Measurements from ENCODE around the gene CYSTM1. TPM values are rescaled to one million over a fixed set of nuclear protein-coding genes. Genes with fewer than 3 reads are reported as not detected.

Gene CYSTM1
- total and polyA plus RNA-seq, 4 donors: 8.1 to 45.7 (median 23.4) TPM

DNA sequence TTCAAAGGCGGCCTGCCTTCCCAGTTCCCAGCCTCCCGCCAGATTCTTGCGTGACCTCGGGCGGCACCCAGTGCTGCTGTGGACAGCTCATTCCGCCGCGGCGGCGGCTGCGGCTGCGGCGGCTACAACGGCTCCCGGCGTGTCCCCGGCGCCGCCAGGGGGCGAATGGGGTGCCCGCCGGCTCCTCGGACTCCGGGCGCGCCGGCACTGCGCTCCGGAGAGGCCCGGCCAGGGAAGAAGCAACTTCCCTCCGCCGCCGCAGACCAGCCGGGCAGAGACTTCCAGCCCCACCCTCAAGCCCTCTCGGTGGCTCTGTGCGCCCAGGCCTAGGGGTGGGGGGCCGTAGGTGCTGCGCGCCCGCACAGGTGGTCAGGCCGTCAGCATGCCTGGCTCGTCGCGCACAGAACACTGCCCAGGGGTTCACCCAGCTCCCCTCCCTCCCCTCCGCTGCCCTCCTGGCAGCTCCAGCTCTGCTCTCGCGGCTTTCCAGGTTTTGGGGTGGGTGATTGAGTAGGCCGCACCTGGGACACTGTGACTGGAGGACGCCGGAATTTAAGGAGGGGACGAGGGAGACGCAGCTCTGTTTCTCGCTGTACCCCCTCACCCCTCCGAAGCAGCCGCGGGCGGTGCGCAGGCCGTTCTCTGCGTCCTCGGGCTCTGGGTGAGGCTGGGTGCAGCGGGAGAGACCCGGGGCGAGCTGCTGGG is 29.0 kb upstream of the CYSTM1 start:
- Histone ChIP-seq H3K27me3 (ENCODE audit: control insufficient read depth in 4 of 4, insufficient read depth in 4 of 4, low read length in 3 of 4) (no peaks in the 10 kb centered on the region), H3K9me3 (ENCODE audit: control insufficient read depth in 4 of 4, low read length in 3 of 4) (no peaks in the 10 kb centered on the region), H3K4me1 (ENCODE audit: control insufficient read depth in 4 of 4, insufficient read depth in 4 of 4, low read length in 3 of 4) (peaks cover 11 to 33% (median 22%) of the 10 kb centered on the region in 4 donors), H3K9ac (ENCODE audit: low read depth in 1 of 2, low read length in 2 of 2) (peak overlapping the region in 1 of 2 donors; percentile 3), H3K36me3 (ENCODE audit: control insufficient read depth in 4 of 4, insufficient read depth in 3 of 4, low read depth in 1 of 4, low read length in 3 of 4) (no peaks in the 10 kb centered on the region), H3K4me3 (ENCODE audit: low read depth in 1 of 3, low read length in 3 of 3) (peak overlapping the region in 2 of 3 donors; percentile 36 to 52), H3K27ac (ENCODE audit: low read depth in 1 of 2, low read length in 2 of 2) (no peak overlapping the region)
- DNase-seq (ENCODE audit: low spot score): peak; percentile 61
- TF ChIP-seq, protein P1, sequence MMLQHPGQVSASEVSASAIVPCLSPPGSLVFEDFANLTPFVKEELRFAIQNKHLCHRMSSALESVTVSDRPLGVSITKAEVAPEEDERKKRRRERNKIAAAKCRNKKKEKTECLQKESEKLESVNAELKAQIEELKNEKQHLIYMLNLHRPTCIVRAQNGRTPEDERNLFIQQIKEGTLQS (IDR thresholded peaks at IDR 0.05): no peak
- TF ChIP-seq RAD21 (IDR thresholded peaks at IDR 0.05): peak; percentile 33 to 69
- no peak for TF ChIP-seq HNF4A (conservative IDR thresholded peaks at IDR 0.05)
- TF ChIP-seq, protein P2, sequence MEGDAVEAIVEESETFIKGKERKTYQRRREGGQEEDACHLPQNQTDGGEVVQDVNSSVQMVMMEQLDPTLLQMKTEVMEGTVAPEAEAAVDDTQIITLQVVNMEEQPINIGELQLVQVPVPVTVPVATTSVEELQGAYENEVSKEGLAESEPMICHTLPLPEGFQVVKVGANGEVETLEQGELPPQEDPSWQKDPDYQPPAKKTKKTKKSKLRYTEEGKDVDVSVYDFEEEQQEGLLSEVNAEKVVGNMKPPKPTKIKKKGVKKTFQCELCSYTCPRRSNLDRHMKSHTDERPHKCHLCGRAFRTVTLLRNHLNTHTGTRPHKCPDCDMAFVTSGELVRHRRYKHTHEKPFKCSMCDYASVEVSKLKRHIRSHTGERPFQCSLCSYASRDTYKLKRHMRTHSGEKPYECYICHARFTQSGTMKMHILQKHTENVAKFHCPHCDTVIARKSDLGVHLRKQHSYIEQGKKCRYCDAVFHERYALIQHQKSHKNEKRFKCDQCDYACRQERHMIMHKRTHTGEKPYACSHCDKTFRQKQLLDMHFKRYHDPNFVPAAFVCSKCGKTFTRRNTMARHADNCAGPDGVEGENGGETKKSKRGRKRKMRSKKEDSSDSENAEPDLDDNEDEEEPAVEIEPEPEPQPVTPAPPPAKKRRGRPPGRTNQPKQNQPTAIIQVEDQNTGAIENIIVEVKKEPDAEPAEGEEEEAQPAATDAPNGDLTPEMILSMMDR (IDR thresholded peaks at IDR 0.05; ENCODE audit: low read depth, low read length, missing input control): peak; percentile 70
- no peak for TF ChIP-seq TAF1 (conservative IDR thresholded peaks at IDR 0.05)
- TF ChIP-seq GABPA (IDR thresholded peaks at IDR 0.05 in 1 of 2, conservative IDR thresholded peaks at IDR 0.05 in 1 of 2): no peak
- TF ChIP-seq, protein P3, sequence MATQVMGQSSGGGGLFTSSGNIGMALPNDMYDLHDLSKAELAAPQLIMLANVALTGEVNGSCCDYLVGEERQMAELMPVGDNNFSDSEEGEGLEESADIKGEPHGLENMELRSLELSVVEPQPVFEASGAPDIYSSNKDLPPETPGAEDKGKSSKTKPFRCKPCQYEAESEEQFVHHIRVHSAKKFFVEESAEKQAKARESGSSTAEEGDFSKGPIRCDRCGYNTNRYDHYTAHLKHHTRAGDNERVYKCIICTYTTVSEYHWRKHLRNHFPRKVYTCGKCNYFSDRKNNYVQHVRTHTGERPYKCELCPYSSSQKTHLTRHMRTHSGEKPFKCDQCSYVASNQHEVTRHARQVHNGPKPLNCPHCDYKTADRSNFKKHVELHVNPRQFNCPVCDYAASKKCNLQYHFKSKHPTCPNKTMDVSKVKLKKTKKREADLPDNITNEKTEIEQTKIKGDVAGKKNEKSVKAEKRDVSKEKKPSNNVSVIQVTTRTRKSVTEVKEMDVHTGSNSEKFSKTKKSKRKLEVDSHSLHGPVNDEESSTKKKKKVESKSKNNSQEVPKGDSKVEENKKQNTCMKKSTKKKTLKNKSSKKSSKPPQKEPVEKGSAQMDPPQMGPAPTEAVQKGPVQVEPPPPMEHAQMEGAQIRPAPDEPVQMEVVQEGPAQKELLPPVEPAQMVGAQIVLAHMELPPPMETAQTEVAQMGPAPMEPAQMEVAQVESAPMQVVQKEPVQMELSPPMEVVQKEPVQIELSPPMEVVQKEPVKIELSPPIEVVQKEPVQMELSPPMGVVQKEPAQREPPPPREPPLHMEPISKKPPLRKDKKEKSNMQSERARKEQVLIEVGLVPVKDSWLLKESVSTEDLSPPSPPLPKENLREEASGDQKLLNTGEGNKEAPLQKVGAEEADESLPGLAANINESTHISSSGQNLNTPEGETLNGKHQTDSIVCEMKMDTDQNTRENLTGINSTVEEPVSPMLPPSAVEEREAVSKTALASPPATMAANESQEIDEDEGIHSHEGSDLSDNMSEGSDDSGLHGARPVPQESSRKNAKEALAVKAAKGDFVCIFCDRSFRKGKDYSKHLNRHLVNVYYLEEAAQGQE (IDR thresholded peaks at IDR 0.05): peak; percentile 97
- WGBS: 14% methylated on average over 64 of the region's 64 CpGs

DNA sequence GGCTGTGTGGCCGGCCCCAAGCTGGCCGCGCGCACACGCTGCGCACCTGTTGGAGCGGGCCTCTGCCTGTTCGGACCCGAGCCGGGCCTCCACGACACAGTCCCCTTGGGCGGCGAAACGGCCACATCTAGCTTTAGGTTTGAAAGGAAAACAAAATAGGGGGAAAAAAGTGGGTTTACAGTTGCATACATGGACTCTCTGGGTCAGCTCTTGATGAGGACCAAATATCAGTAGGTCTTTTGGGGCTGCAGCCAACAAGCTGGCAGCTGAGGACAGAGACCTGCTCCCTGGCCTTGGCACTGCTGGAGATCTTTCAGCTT is 28.5 kb upstream of the CYSTM1 start:
- H3K27ac ChIP-seq (ENCODE audit: low read depth in 1 of 2, low read length in 2 of 2): no peak overlapping the region
- 70% methylated on average over 14 of the region's 14 CpGs for WGBS
- no peak for DNase-seq (ENCODE audit: low spot score)
- no peak overlapping the region for H3K4me3 ChIP-seq (ENCODE audit: low read depth in 1 of 3, low read length in 3 of 3)
- H3K9me3 ChIP-seq (ENCODE audit: control insufficient read depth in 4 of 4, low read length in 3 of 4): no peaks in the 10 kb centered on the region
- no peaks in the 10 kb centered on the region for H3K36me3 ChIP-seq (ENCODE audit: control insufficient read depth in 4 of 4, insufficient read depth in 3 of 4, low read depth in 1 of 4, low read length in 3 of 4)
- H3K4me1 ChIP-seq (ENCODE audit: control insufficient read depth in 4 of 4, insufficient read depth in 4 of 4, low read length in 3 of 4): peaks cover 8 to 30% (median 19%) of the 10 kb centered on the region in 4 donors
- H3K9ac ChIP-seq (ENCODE audit: low read depth in 1 of 2, low read length in 2 of 2): no peak overlapping the region
- no peaks in the 10 kb centered on the region for H3K27me3 ChIP-seq (ENCODE audit: control insufficient read depth in 4 of 4, insufficient read depth in 4 of 4, low read length in 3 of 4)
- TF ChIP-seq YY1 (IDR thresholded peaks at IDR 0.05): no peak
- TF ChIP-seq GABPA (IDR thresholded peaks at IDR 0.05 in 1 of 2, conservative IDR thresholded peaks at IDR 0.05 in 1 of 2): no peak
- no peak for TF ChIP-seq JUND (IDR thresholded peaks at IDR 0.05)
- TF ChIP-seq, protein P2 (IDR thresholded peaks at IDR 0.05; ENCODE audit: low read depth, low read length, missing input control): no peak
- TF ChIP-seq, protein P4, sequence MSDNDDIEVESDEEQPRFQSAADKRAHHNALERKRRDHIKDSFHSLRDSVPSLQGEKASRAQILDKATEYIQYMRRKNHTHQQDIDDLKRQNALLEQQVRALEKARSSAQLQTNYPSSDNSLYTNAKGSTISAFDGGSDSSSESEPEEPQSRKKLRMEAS (IDR thresholded peaks at IDR 0.05): no peak
- TF ChIP-seq HNF4G (IDR thresholded peaks at IDR 0.05): no peak
- TF ChIP-seq FOXA2 (IDR thresholded peaks at IDR 0.05): no peak
- TF ChIP-seq RXRA (IDR thresholded peaks at IDR 0.05): no peak
- TF ChIP-seq NR2F2 (IDR thresholded peaks at IDR 0.05): no peak
- TF ChIP-seq RAD21 (IDR thresholded peaks at IDR 0.05): no peak
- TF ChIP-seq, protein P5, sequence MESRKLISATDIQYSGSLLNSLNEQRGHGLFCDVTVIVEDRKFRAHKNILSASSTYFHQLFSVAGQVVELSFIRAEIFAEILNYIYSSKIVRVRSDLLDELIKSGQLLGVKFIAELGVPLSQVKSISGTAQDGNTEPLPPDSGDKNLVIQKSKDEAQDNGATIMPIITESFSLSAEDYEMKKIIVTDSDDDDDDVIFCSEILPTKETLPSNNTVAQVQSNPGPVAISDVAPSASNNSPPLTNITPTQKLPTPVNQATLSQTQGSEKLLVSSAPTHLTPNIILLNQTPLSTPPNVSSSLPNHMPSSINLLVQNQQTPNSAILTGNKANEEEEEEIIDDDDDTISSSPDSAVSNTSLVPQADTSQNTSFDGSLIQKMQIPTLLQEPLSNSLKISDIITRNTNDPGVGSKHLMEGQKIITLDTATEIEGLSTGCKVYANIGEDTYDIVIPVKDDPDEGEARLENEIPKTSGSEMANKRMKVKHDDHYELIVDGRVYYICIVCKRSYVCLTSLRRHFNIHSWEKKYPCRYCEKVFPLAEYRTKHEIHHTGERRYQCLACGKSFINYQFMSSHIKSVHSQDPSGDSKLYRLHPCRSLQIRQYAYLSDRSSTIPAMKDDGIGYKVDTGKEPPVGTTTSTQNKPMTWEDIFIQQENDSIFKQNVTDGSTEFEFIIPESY (IDR thresholded peaks at IDR 0.05): no peak
- no peak for TF ChIP-seq TAF1 (conservative IDR thresholded peaks at IDR 0.05)
- TF ChIP-seq FOXA1 (IDR thresholded peaks at IDR 0.05): no peak
- TF ChIP-seq, protein P1 (IDR thresholded peaks at IDR 0.05): no peak
- no peak for TF ChIP-seq SP1 (IDR thresholded peaks at IDR 0.05)
